DMS79 treated with DMSO at 0.1 percent for 48 hours (cell line): ENCODE results near the gene UXT.

Source experiments
- DNase-seq: peaks from one replicate; lab custom pipeline; 2025; lab: John Stamatoyannopoulos, UW

Gene UXT

DNA sequence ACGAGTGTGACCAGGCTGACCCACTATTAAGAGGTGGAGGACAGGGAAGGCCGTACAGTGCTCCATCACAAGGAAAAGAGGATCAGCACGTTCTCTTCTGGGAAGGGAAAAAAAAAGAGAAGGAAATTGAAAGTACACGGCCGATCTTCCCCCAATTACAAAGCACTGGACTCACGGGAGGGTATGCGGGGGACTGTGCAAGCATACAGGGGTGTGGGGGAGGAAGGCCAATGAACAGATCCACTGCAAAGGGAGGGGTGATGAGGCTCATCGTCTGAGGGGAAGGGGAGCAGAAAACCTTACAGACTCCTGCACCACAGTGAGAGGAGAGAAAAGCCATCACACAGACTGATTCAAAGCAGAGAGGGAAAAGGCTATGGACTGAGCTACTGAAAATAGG is 9.7 kb downstream of the UXT start:
- DNase-seq = no peak

DNA sequence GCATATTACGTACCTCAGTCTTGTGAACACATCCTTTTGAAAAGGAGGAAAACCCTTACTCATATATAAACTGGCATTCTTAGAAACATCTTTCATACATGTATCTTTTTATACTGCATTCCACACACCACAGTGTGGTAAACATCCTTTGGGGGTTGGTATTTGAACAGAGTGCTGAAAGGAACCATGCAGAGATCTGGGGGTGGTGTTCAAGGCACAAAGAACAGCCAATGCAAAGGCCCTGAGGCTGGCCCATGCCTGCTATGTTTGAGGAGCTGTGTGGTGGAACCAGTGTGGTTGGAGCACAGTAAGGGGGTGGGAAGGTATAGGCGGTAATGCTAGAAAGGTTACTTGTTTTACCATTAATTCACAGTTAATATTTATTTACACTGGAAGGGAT is 10.6 kb downstream of the UXT start:
- DNase-seq = no peak

DNA sequence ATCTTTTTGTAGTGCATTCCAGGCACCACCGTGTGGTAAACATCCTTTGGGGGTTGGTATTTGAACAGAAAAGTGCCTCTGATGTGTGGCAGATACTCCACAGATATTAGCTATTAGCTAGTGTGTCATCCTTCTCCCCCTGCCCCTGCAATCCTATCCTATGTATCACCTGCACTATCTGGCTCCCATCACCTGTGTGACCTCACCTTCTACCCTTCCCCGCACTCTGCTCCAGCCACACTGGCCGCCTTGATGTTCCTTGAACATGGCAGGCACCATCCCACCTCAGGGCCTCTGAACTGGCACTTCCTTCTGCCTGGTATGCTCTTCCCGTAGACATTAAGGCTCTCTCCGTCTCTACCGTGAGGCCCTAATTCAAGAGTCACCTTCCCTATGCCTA is 12.3 kb downstream of the UXT start:
- DNase-seq = no peak

DNA sequence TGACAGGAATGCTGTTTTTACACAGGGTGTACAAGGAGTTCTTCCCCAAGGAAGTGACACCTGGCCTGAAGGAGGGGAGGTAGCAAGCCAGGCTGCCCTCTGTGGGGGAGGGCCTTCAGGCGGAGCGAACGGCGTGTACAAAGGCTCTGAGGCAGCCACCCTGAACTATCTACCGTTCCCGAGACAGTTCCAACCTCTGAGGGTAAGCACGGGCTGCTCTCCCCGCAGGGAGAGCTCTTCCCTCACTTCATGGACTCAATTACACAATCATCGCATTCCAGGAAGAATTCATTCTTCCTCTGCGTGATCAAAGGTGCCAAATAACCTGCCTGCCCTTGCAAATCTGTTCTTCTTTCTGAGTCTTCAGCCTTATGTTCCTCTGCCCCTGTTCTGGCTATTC is 13.4 kb downstream of the UXT start:
- no peak for DNase-seq

DNA sequence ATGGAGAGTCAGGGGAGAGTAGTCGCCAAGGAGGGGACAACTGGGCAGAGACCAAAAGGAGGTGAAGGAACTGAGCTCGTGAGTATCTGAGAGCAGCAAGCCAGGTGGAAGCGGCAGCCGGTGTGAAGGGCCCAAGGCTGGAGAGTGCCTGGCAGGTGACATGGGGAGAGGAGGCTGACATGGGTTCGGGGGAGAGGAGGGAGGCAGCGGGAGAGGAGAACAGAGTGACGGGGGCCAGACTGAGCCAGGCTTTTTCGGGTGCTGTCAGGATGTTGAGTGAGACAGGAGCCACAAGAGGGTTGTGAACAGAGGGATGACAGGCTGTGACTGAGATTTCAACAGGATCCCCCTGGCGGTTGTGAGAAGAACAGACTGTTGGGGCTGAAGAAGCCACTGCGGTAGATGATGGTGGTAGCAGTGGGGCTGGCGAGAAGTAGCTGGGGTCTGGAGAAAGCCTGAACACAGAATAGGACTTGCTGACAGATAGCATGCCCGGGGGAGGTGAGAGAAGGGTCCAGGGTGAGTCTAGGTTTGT is 14.4 kb downstream of the UXT start:
- no peak for DNase-seq

DNA sequence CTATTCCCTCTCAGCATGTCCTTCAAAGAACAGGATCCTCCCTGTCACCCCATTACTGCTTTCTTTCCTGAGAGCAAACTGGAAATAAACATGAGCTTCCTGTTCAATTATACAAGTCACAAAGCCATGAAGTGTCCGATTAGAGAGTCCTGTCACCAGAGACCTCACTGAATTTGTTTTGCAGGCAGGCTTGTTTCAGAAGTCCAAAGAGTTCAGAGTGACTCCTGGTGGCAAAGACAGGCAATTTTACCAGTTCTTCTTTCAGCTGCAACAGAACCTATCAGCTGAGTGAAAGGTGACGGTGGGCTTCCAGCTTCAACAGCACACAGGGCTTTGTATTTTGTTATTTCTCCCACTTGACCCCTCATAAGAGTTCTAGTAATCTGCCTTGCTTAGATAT is 15.1 kb downstream of the UXT start:
- DNase-seq = no peak

DNA sequence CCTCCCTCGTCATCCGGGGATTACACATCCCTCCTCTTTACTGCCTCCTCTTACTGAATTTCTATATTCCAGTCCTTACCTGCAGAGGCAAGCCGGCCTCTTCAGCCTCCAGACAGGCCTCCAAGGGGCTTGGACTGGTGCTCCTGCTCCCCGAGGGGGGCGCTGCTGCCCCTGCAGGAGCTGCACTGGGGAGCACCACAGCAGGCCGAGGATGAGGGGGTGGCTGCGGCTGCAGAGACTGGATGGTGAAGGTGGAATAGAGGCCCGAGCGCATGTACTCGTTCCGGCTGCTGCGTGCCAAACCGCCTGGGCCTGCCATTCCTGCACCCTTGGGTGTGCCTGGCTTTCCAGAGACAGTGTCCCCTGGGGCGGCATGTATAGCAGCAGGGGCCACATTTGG is 20.2 kb downstream of the UXT start:
- no peak for DNase-seq

DNA sequence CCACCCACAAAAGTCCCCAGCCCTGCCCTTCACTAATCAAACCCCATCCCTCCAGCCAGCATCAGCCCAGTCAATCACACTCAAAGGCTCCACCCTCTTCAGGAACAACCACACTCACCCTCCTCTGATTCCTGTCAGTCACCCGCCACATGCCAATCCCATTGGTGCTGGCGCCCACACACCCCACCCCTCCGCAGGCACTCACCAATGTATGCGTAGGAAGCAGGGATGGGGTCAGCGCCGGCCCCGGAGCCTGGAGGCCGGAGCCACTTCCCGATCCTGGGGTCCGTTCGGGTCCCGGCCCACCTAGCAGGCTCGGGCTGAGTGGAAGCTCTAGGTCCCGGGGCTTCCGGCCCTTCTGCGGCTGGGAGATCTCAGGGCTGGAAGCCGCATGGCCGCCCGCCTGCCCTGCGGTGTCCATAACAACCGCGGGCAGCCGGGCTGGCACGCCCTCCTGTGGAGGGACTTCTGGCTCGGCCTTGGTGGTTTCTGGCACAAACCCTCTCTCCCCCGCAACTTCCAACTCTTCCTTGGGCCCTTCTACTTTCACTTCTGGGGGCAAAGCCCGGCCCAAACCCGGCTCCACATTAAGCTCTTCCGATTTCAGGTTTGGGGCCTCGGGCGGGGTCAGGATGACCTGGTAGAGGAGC is 21.3 kb downstream of the UXT start:
- DNase-seq = no peak

DNA sequence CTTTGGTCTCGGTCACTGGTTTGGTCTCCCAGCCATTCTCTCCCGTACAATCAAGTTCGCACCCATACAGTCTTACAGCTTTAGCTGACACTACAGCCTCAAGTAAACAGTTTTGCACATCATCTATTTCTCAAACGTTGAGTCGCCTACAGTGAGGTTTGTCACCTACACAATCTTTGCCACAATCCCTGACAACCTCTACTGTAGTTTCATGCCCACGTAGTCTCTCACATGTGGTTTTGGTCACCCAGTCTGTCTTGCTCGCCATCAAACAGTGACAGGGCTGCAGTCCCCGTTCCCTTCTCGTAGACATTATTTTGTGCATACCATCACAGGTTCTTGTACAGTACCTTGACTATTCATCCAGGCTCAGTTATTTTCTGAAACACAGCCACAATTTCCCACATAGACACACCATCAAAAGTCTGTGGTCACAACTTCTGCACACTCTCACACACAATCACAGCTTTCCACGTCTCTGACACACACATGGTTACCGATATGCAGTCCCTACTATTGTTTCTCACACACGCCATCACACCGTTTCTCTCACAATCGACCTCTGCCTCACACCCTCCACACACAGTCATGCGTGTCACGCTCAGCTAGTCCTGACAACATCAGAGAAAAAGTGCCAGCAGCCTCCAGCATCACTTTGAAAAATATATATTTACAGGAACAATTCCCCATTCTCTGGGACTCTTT is 24.0 kb downstream of the UXT start:
- DNase-seq = no peak

DNA sequence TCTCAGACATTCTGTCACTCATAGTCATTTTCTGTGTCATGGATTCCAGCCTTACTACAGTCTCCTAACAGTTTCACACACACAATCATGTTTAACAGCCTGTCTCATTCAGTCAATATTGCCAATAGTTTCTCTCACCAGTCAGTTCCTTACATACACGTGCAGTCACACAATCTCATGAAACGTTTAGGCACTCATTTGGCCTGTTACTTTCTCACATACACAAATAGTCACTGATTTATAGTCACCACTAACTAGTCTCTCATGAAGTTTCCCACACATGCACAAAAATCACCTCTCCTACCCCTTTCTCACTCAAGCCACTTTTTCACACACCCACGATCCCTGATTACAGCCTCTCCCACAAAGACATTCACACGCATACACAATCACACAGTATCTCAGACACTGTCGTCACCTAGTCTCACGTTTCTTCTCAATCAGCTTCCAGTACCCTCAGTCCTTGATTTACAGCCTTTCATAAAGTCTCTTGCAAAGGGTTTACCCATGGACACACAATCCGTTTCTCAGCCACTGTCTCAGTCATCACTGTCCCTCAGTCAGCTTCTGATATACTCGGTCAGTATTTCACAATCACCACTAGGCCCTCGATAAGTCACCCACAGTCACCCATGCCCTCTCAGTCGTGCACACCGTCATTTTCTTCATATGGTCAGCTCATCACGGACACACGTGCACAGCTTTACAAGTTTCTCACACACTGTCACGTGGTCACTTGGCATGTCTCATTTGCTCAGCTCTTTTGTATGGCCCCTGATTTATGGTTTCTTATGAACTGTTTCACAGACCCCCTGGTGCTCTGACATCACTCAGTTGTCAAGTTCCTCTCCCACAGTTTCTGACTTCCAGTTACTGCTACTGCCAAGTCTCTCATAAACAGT is 25.0 kb downstream of the UXT start:
- DNase-seq = no peak

DNA sequence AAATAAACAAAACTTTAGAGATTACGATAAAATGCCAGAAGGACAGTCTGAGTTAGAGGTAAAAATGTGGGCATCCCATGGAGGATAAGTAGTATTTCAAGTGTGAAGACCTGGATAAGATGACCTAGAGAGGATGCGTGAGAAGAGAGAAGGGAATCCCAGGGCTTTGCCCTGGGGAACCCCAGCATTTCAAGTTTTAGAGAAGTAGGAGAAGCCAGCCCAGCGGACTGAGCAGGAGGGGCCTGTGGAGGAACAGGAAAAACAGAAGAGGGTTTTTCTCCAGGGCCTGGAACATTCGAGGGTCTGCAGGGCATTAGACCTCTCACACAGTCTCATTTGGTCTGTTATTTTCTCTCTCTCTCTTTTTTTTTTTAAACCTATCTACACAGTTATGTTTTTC is 26.3 kb downstream of the UXT start:
- DNase-seq = no peak

DNA sequence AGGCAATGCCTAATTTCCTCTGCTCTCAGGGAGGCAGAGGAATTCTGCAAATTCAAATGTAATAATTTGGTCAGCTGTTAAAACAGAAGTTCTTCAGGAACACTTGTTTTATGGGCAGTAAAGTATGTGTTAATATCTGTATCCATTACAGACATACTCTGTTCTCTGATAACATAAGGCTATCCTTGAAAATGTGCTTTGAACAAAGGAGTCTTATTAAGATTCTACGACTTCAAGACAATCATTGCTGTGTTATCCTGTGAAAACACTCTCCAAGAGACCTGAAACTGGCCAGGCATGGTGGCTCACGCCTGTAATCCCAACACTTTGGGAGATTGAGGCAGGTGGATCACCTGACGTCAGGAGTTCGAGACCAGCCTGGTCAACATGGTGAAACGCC is 27.3 kb downstream of the UXT start:
- no peak for DNase-seq

DNA sequence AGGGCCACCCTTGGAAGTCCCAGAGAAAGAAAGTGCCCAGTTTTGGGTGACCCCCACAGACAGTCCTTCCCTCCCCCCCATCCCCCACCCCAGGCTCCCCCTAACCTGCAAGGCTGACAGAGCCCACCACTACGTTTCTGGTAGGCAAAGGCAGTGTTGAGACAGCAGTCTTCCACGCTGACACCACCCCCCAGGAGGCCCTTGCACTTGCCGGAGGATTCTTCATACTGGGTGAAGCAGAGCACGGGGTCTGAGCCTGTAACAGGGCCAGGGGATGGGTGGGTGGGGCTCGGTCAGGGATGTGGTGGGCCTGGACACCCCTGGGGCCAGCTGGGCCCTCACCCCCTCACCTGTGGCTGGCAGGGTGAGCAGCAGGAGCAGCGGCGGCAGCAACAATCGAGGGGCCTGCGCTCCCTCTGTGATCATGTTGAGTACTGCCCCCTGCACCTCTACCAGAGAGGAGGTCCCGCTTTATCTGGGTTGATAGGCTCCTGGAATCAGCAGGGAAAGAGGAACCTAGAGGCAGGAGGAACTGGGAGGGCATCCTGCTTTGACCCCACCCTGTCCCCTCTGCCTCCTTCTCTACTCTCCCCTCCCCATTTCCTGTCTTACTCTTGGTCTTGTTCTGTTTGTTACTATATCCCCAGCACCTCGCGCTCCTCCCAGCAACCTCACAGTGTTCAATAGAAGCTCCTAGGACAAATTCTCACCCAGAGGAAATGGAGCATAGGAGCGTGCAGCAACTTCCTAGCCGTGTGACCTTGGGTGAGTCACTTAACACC is 29.4 kb downstream of the UXT start, which contains the start of gene CFP:
Gene CFP (minus strand): TSS at position 512 of the 782 bp plus-strand sequence. CDS start 86 bp downstream, at position 426.
- DNase-seq = no peak

DNA sequence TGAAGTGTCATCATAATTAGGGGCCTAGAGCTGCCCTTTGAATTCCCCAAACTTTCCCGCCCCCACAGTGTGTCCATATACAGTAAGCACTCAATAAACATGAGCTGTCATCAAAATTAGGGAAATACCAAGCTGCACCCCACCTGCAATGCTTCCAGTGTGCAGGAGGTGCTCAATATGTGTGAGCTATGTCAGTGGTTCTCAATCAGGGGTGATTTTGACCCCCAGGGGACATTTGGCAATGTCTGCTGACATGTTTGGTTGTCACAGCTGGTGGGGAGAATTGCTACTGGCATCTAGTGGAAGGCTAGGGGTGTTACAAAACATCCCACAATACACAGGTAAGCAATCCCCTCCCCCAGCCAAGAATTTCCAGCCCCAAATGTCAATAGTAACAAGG is 30.0 kb downstream of the UXT start:
- DNase-seq = no peak

DNA sequence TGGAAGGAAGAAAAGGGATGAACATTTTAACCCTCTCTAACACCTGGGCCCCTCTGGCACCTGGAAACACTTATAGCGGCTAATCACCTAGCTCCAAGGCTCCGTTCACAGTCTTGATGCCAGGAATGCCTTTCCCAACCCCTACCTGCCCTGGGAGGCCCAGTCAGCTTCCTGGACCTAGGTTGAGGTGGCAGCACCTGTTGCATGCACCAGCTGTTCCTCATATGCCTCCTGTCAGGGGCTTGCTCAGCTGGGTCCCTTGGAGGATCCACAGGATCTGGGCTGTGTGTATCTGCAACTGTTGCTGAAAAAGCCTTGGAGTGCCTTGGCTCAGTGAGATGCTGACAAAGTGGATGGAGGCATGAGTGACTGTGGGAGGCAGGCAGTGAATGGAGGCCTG is 33.6 kb downstream of the UXT start:
- DNase-seq = no peak

DNA sequence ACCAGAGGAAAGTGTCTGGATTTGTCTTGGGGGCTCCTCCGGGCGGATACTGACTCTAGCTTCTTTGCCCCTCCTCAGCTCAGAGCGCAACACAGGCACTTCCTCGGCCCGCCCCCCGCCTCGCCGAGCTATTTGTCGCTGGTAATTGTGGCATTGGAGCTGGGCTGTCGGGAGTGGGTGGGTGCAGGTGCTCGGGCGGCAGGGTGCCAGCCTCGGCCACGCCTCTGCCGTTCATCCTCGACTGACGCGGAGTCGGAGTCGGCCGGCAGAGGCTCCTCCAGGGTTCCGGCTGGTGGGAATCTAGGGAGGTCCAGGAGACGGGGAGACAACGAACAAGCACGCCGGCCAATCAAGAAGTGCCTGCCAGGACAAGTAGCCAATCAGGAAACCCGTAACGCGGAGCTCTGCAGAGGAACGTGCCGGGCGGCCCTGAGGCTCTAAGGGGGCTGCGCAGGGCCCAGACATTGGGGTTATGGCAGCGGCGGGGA is 35.4 kb downstream of the UXT start:
- peak; percentile 75 for DNase-seq

DNA sequence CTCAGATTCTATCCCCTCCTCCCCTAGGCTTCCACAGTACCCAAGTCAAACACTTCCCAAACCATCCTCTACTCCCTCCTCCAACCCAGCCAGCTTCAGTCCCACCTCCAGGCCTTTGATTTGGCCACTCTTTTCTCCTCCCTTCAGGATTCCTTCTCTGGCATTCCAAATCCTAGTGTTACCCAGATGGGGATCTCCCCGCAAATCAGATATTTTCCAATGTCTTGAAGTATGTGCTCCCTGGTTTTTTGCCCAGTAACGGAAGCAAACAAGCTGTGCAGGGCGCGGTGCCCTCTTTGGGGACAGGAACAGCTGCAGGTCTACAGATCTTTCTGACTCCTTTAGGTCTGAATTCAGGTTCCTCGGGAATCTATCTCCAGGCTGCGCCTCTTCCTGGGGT is 37.1 kb downstream of the UXT start:
- DNase-seq = no peak

DNA sequence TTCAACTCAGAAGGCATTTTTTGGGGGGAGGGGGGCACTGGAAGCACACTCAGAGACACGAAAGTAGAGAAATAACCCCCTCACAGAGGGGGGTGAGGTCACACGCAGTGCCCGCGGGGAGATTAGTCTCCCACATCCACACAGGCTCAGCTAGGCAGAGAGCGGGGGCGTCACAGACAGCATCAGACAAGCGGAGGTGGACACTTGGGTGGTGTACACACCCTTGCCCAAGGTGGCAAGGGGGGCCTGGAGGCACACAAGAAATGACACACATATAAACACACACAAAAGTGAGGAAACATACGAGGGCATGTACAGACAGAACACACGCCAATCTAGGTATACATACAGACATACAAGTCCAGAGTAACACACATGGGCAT is 38.7 kb downstream of the UXT start:
- no peak for DNase-seq

DNA sequence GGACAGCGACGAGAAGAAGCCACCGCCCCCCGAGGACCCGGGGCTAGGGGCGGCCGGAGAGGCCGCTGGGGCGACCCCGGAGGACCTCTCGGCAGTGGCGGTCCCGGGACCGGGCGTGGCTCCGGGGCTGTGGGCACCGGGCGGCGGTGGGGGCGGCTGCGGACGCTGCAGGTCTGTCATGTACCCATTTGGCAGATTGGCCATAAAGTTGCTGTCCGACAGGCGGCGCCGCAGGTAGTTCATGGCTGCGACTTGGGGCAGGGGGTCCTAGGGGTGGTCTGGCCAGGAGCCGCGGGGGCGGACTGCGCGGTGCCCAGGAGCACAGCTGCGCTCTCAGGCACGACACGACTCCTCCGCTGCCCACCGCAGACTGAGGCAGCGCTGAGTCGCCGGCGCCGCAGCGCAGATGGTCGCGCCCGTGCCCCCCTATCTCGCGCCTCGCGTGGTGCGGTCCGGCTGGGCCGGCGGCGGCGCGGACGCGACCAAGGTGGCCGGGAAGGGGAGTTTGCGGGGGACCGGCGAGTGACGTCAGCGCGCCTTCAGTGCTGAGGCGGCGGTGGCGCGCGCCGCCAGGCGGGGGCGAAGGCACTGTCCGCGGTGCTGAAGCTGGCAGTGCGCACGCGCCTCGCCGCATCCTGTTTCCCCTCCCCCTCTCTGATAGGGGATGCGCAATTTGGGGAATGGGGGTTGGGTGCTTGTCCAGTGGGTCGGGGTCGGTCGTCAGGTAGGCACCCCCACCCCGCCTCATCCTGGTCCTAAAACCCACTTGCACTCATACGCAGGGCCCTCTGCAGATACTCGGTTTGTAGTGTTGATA is 39.3 kb downstream of the UXT start, which contains the start of gene SYN1:
Gene SYN1 (minus strand): TSS at position 372 of the 817 bp plus-strand sequence. CDS start 129 bp downstream, at position 243.
- DNase-seq = peak; percentile 56

DNA sequence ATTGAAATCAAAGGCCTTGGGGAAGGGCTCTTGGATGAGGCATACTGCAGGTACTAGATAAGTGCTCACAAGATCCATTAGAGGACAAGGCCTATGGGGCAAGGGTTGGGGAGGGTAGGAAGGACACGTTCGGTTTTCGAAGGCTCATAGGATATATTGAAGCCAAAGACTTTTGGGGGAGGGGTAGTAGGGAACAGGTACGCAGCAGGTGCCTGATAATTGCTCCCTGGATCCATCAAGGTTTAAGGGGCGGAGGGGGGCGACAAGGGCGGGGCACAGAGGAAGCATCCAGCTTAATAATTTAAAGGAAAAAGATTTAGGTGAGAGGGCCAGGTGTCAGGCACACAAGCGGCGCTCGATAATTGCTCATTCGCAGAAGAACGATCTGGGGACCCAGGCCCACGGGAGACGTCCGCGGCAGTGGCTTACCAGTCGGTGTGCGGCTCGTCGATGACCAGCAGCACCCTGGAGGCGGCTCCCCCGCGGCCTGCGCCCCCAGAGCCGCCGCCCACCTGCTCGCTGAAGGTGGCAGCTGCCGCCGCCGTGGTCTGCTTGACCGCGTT is 40.0 kb downstream of the UXT start:
- no peak for DNase-seq
